Measurements from ENCODE around the gene KCND3.

Gene KCND3

DNA sequence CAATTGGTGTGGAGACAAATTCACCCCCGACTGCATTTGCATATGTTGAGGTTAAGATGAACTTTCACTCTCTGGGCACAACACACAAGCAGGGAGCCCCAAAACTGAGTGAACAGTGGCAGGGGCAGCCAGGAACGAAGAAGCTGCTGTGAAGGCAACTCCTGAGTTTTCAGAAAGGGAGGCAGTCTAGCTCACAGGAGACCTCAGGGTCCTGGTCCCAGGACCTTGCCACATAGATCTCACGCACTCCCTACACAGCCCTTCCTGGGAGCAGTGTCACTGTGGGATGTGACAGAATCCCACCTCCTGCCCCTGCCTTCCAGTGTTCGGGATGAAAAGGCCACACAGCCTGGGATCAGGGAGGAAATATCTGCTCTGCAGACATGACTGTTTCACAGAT is 60.9 kb downstream of the KCND3 start:
- Histone ChIP-seq H3K9me2 (replicated peaks; ENCODE audit: control insufficient read depth, low read length) (no peaks in the 10 kb centered on the region), H3K27me3 (ENCODE audit: control insufficient read depth, low read length) (peaks cover 5% of the 10 kb centered on the region), H3K9me3 (ENCODE audit: control insufficient read depth, insufficient read depth, low read length) (no peaks in the 10 kb centered on the region), H3K79me2 (ENCODE audit: control insufficient read depth, low read length) (no peaks in the 10 kb centered on the region), H4K20me1 (ENCODE audit: control insufficient read depth, insufficient read depth, low read depth, low read length) (no peaks in the 10 kb centered on the region), H3F3A (ENCODE audit: control insufficient read depth, insufficient read depth) (no peaks in the 10 kb centered on the region), H3K4me1 (ENCODE audit: control insufficient read depth, low read length) (no peaks in the 10 kb centered on the region), H3K27ac (ENCODE audit: low read depth, low read length) (no peak overlapping the region), H3K4me2 (ENCODE audit: low read length) (no peak overlapping the region), H3K4me3 (ENCODE audit: low read length) (no peak overlapping the region), H3K36me3 (ENCODE audit: control insufficient read depth, low read length) (no peaks in the 10 kb centered on the region)
- TF ChIP-seq, protein P1, sequence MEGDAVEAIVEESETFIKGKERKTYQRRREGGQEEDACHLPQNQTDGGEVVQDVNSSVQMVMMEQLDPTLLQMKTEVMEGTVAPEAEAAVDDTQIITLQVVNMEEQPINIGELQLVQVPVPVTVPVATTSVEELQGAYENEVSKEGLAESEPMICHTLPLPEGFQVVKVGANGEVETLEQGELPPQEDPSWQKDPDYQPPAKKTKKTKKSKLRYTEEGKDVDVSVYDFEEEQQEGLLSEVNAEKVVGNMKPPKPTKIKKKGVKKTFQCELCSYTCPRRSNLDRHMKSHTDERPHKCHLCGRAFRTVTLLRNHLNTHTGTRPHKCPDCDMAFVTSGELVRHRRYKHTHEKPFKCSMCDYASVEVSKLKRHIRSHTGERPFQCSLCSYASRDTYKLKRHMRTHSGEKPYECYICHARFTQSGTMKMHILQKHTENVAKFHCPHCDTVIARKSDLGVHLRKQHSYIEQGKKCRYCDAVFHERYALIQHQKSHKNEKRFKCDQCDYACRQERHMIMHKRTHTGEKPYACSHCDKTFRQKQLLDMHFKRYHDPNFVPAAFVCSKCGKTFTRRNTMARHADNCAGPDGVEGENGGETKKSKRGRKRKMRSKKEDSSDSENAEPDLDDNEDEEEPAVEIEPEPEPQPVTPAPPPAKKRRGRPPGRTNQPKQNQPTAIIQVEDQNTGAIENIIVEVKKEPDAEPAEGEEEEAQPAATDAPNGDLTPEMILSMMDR (IDR thresholded peaks at IDR 0.05; ENCODE audit: low read depth, low read length, poor library complexity, severe bottlenecking) = no peak
- TF ChIP-seq EZH2phosphoT487 (IDR thresholded peaks at IDR 0.05; ENCODE audit: borderline replicate concordance, low read length) = no peak

DNA sequence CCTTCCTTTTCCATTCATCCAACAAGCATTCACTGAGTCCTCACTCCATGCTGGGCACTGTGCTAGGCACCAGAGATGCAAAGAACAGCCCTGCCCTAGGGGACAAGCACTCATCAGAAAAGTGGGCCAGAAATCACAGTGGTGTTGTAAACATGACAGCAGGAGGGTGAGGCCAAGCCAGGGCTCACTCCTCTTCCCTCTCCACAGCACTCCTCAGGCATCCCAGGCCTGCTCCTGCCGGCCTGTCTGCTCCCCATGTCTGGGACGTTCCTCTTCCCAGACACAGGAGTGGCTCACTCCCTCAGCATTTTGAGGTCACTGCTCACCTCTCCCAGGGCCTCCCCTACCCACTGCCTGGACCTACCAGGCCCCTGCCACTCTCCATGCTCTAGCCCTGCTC is 61.8 kb downstream of the KCND3 start:
- H3K4me3 ChIP-seq (ENCODE audit: low read length) = no peak overlapping the region
- TF ChIP-seq EZH2phosphoT487 (IDR thresholded peaks at IDR 0.05; ENCODE audit: borderline replicate concordance, low read length) = no peak
- TF ChIP-seq, protein P1 (IDR thresholded peaks at IDR 0.05; ENCODE audit: low read depth, low read length, poor library complexity, severe bottlenecking) = no peak
- H3K9me3 ChIP-seq (ENCODE audit: control insufficient read depth, insufficient read depth, low read length) = no peaks in the 10 kb centered on the region
- H3F3A ChIP-seq (ENCODE audit: control insufficient read depth, insufficient read depth) = no peaks in the 10 kb centered on the region
- no peaks in the 10 kb centered on the region for H3K79me2 ChIP-seq (ENCODE audit: control insufficient read depth, low read length)
- H3K4me2 ChIP-seq (ENCODE audit: low read length) = no peak overlapping the region
- peaks cover 5% of the 10 kb centered on the region for H3K27me3 ChIP-seq (ENCODE audit: control insufficient read depth, low read length)
- H3K36me3 ChIP-seq (ENCODE audit: control insufficient read depth, low read length) = no peaks in the 10 kb centered on the region
- no peak overlapping the region for H3K27ac ChIP-seq (ENCODE audit: low read depth, low read length)
- H3K9me2 ChIP-seq (replicated peaks; ENCODE audit: control insufficient read depth, low read length) = no peaks in the 10 kb centered on the region
- no peaks in the 10 kb centered on the region for H4K20me1 ChIP-seq (ENCODE audit: control insufficient read depth, insufficient read depth, low read depth, low read length)
- no peaks in the 10 kb centered on the region for H3K4me1 ChIP-seq (ENCODE audit: control insufficient read depth, low read length)

DNA sequence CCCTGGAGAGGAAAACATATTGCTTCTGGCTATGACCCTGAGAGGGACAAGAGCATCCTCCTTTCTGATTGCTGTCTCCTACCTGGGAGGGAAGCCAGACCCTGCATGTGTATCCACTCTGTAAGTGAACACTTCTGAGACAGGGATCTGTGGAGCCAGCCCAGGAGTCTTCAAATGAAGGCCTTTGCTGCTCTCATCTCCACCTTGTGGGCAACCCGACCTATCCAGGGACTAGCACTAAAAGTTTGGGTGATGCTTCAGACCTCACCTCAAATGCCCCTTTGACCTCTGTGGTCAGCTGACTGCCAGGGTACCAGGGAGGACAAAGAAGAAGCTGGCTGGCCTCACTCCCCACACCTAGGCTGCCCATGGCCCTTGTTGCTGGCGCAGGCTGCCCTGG is 64.7 kb downstream of the KCND3 start:
- no peaks in the 10 kb centered on the region for H3K9me2 ChIP-seq (replicated peaks; ENCODE audit: control insufficient read depth, low read length)
- H3K36me3 ChIP-seq (ENCODE audit: control insufficient read depth, low read length) = no peaks in the 10 kb centered on the region
- no peak overlapping the region for H3K27ac ChIP-seq (ENCODE audit: low read depth, low read length)
- H3K27me3 ChIP-seq (ENCODE audit: control insufficient read depth, low read length) = peaks cover 9% of the 10 kb centered on the region
- H3K4me1 ChIP-seq (ENCODE audit: control insufficient read depth, low read length) = no peaks in the 10 kb centered on the region
- no peaks in the 10 kb centered on the region for H3K9me3 ChIP-seq (ENCODE audit: control insufficient read depth, insufficient read depth, low read length)
- no peaks in the 10 kb centered on the region for H3F3A ChIP-seq (ENCODE audit: control insufficient read depth, insufficient read depth)
- H3K4me2 ChIP-seq (ENCODE audit: low read length) = no peak overlapping the region
- H4K20me1 ChIP-seq (ENCODE audit: control insufficient read depth, insufficient read depth, low read depth, low read length) = no peaks in the 10 kb centered on the region
- no peaks in the 10 kb centered on the region for H3K79me2 ChIP-seq (ENCODE audit: control insufficient read depth, low read length)
- no peak overlapping the region for H3K4me3 ChIP-seq (ENCODE audit: low read length)
- TF ChIP-seq, protein P1 (IDR thresholded peaks at IDR 0.05; ENCODE audit: low read depth, low read length, poor library complexity, severe bottlenecking) = no peak
- TF ChIP-seq EZH2phosphoT487 (IDR thresholded peaks at IDR 0.05; ENCODE audit: borderline replicate concordance, low read length) = no peak

DNA sequence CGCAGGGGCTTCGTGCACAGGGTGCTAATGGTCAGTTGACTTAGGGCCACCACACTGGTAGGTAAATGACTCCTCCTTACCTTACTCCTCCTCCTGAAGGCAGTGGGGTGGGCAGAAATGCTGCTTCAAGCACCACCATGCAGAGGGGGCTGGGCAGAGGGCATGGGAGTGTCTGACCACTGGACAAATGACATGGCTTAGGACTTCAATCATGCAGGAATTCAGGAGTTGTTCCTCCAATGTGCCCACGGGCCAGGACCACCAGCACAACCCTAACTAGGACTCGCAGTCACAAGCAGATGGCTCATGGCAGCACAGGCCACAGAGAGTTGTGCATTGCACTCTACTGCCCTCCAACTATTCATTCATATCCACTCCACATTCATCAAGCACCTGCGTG is 65.7 kb downstream of the KCND3 start:
- no peaks in the 10 kb centered on the region for H3K9me2 ChIP-seq (replicated peaks; ENCODE audit: control insufficient read depth, low read length)
- H3K9me3 ChIP-seq (ENCODE audit: control insufficient read depth, insufficient read depth, low read length) = no peaks in the 10 kb centered on the region
- TF ChIP-seq, protein P1 (IDR thresholded peaks at IDR 0.05; ENCODE audit: low read depth, low read length, poor library complexity, severe bottlenecking) = no peak
- TF ChIP-seq EZH2phosphoT487 (IDR thresholded peaks at IDR 0.05; ENCODE audit: borderline replicate concordance, low read length) = no peak

More for the DNA sequence above, 65.7 kb downstream of the KCND3 start:
- Histone ChIP-seq H3K4me1 (ENCODE audit: control insufficient read depth, low read length) (no peaks in the 10 kb centered on the region), H3K27ac (ENCODE audit: low read depth, low read length) (no peak overlapping the region), H3K79me2 (ENCODE audit: control insufficient read depth, low read length) (no peaks in the 10 kb centered on the region), H3K36me3 (ENCODE audit: control insufficient read depth, low read length) (no peaks in the 10 kb centered on the region), H3K4me3 (ENCODE audit: low read length) (no peak overlapping the region), H3K27me3 (ENCODE audit: control insufficient read depth, low read length) (peaks cover 9% of the 10 kb centered on the region), H4K20me1 (ENCODE audit: control insufficient read depth, insufficient read depth, low read depth, low read length) (no peaks in the 10 kb centered on the region), H3K4me2 (ENCODE audit: low read length) (no peak overlapping the region), H3F3A (ENCODE audit: control insufficient read depth, insufficient read depth) (no peaks in the 10 kb centered on the region)
